Germinal center (tissue), 1 donor: ENCODE measurements around the gene ABHD11.
"Not testable (repeated sequence)": the region's sequence is repeated elsewhere in the genome, so short reads cannot be mapped to it uniquely, and the experiment has no call there.

Experiments
- DNase-seq: peaks from one replicate; pipeline ENCODE4 v3.0.0; 2012; ENCODE audit warnings: mixed read lengths, low spot score

Gene ABHD11

GRCh38 chr7:73718905-73719805 lies 19.4 kb downstream of the ABHD11 start, which contains the start of gene STX1A:
STX1A (minus strand) TSS chr7:73719669; CDS start chr7:73719631, 38 bp downstream.
- peak; percentile 93 for DNase-seq

- no peak for DNase-seq
Measured at GRCh38 chr7:73718438-73718881, 20.1 kb downstream of the ABHD11 start.

- no peak for DNase-seq
Measured at GRCh38 chr7:73717991-73718405, 20.6 kb downstream of the ABHD11 start.

GRCh38 chr7:73717025-73717807 lies 21.4 kb downstream of the ABHD11 start:
- DNase-seq: no peak

GRCh38 chr7:73716318-73716890 lies 22.2 kb downstream of the ABHD11 start:
- no peak for DNase-seq

- no peak for DNase-seq
Measured at GRCh38 chr7:73715648-73716317, 22.8 kb downstream of the ABHD11 start.

- DNase-seq: not testable (repeated sequence)
Measured at GRCh38 chr7:73713319-73713718, 25.3 kb downstream of the ABHD11 start.

- DNase-seq: no peak
Measured at GRCh38 chr7:73712773-73713172, 25.8 kb downstream of the ABHD11 start.

GRCh38 chr7:73708961-73709549 lies 29.5 kb downstream of the ABHD11 start:
- DNase-seq: no peak

GRCh38 chr7:73707045-73707631 lies 31.5 kb downstream of the ABHD11 start:
- peak; percentile 70 for DNase-seq

- DNase-seq: no peak
Measured at GRCh38 chr7:73706126-73707044, 32.2 kb downstream of the ABHD11 start.

- no peak for DNase-seq
Measured at GRCh38 chr7:73705551-73705920, 33.1 kb downstream of the ABHD11 start.

GRCh38 chr7:73704640-73705550 lies 33.7 kb downstream of the ABHD11 start:
- no peak for DNase-seq

GRCh38 chr7:73703757-73704639 lies 34.6 kb downstream of the ABHD11 start:
- peak; percentile 84 for DNase-seq

- DNase-seq: no peak
Measured at GRCh38 chr7:73703225-73703624, 35.4 kb downstream of the ABHD11 start.

- no peak for DNase-seq
Measured at GRCh38 chr7:73702665-73703064, 35.9 kb downstream of the ABHD11 start.

- DNase-seq: no peak
Measured at GRCh38 chr7:73702226-73702625, 36.4 kb downstream of the ABHD11 start.
